ENCODE data around the gene TRIM63. TPM values are rescaled to one million over a fixed set of nuclear protein-coding genes. Genes with fewer than 3 reads are reported as not detected.

TRIM63 gene
- total and polyA plus RNA-seq, 2 donors (not counting 1 experiment from before 2014, with no cell fraction given) = not detected

DNA sequence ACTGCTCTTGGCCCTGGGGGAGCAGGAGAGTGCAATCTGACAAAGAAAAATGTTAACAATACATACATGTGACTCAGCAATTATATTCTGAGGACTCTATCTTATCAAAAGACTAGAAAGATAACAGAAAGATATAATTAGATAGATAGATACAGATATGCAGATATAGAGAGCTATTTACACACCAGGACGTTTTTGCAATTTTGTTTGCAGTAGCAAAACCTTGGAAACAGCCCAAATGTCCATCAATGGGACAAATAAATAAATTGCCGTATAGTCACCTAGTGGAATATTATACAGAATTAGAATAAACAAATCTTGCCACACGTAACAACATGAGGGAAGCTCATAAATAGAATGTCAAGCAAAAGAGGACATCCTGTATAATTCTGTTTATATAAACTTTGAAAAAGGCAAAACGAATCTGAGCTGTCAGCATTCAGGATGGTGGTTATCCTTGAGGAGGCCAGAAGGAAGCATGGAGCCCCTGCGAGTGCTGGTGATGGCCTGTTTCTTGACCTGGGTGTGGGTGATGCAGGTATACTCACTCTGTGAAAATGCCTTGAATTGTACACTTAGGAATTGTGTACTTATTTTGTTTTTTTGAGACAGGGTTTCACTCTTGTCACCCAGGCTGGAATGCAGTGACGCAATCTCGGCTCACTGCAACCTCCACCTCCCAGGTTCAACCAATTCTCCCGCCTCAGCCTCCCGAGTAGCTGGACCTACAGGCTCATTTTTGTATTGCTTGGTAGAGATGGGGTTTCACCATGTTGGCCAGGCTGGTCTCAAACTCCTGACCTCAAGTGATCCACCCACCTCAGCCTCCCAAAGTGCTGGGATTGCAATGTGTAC lies 12.8 kb upstream of the TRIM63 start:
- no peak overlapping the region for H3K4me2 ChIP-seq (replicated peaks; ENCODE audit: low read depth, low read length, poor library complexity, severe bottlenecking)
- no peaks in the 10 kb centered on the region for H4K20me1 ChIP-seq (ENCODE audit: control insufficient read depth, insufficient read depth, low read length, poor library complexity, severe bottlenecking)
- H3K27ac ChIP-seq (ENCODE audit: low read length in 2 of 2) = no peak overlapping the region
- no peaks in the 10 kb centered on the region for H3K36me3 ChIP-seq (replicated peaks in 1 of 2; ENCODE audit: control extremely low read depth in 1 of 2, control insufficient read depth in 1 of 2, extremely low read depth in 1 of 2, insufficient read depth in 2 of 2, low read length in 1 of 2)
- intact Hi-C loops (cut with micrococcal nuclease) = no loop called here
- no peaks in the 10 kb centered on the region for H3K4me1 ChIP-seq (ENCODE audit: control insufficient read depth in 2 of 2, insufficient read depth in 2 of 2, low read length in 2 of 2)
- POLR2A ChIA-PET = no interaction called here
- H3K4me3 ChIP-seq (ENCODE audit: control extremely low read depth in 1 of 5, extremely low read depth in 1 of 5, insufficient read depth in 1 of 5, low read depth in 2 of 5, low read length in 4 of 5) = no peak overlapping the region
- Mint-ChIP-seq H3K4me3 (no peak overlapping the region), H3K27me3 (peaks cover 45% of the 10 kb centered on the region), H3K9me3 (ENCODE audit: insufficient read depth) (no peaks in the 10 kb centered on the region), H3K27ac (no peak overlapping the region), H3K4me1 (no peaks in the 10 kb centered on the region)
- no peaks in the 10 kb centered on the region for H3K79me2 ChIP-seq (ENCODE audit: control insufficient read depth, insufficient read depth, low read length)
- DNase-seq (no peak), ATAC-seq (ENCODE audit: low read depth) (no peak)
- no peaks in the 10 kb centered on the region for H3K9me3 ChIP-seq (ENCODE audit: control extremely low read depth in 1 of 3, control insufficient read depth in 2 of 3, insufficient read depth in 1 of 3, low read length in 2 of 3)
- no peak overlapping the region for H2AFZ ChIP-seq (ENCODE audit: insufficient read depth, low read depth, low read length, poor library complexity, severe bottlenecking)
- TF ChIP-seq, protein P1, sequence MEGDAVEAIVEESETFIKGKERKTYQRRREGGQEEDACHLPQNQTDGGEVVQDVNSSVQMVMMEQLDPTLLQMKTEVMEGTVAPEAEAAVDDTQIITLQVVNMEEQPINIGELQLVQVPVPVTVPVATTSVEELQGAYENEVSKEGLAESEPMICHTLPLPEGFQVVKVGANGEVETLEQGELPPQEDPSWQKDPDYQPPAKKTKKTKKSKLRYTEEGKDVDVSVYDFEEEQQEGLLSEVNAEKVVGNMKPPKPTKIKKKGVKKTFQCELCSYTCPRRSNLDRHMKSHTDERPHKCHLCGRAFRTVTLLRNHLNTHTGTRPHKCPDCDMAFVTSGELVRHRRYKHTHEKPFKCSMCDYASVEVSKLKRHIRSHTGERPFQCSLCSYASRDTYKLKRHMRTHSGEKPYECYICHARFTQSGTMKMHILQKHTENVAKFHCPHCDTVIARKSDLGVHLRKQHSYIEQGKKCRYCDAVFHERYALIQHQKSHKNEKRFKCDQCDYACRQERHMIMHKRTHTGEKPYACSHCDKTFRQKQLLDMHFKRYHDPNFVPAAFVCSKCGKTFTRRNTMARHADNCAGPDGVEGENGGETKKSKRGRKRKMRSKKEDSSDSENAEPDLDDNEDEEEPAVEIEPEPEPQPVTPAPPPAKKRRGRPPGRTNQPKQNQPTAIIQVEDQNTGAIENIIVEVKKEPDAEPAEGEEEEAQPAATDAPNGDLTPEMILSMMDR (IDR thresholded peaks at IDR 0.05) = no peak
- no peak for TF ChIP-seq EZH2 (IDR thresholded peaks at IDR 0.05; ENCODE audit: borderline replicate concordance, insufficient read depth, low read depth, low read length, poor library complexity, severe bottlenecking)
- peaks cover 0 to 16% (median 3%) of the 10 kb centered on the region in 4 experiments for H3K27me3 ChIP-seq (replicated peaks in 1 of 4; ENCODE audit: control extremely low read depth in 1 of 4, control insufficient read depth in 3 of 4, insufficient read depth in 4 of 4, low read length in 3 of 4)
- CTCF ChIA-PET = no interaction called here
- 66% methylated on average over 2 of the region's 9 CpGs for WGBS (ENCODE audit: insufficient coverage)
- no peak overlapping the region for H3K9ac ChIP-seq (ENCODE audit: low read length)

DNA sequence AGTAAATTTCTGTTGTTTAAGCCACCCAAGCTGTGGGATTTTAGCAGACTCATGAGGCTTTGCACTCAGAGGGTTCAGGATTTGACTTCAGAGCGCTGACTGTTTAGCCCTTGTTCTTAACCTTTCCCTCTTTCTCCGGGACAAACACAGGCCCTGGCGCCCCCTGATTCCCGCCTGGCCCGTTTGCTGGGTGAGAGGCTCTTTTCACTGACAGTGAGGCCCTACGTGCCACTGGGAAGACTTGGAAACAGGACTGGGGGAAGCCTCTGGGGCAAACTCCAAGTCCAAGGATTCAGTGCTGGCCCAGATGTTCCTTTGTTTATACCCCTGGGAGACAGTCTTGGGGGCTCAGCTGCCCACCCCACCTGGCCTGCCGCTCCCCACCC lies 11.7 kb upstream of the TRIM63 start:
- Histone ChIP-seq H3K4me1 (ENCODE audit: control insufficient read depth in 2 of 2, insufficient read depth in 2 of 2, low read length in 2 of 2) (no peaks in the 10 kb centered on the region), H2AFZ (ENCODE audit: insufficient read depth, low read depth, low read length, poor library complexity, severe bottlenecking) (no peak overlapping the region), H3K4me3 (ENCODE audit: control extremely low read depth in 1 of 5, extremely low read depth in 1 of 5, insufficient read depth in 1 of 5, low read depth in 2 of 5, low read length in 4 of 5) (no peak overlapping the region), H4K20me1 (ENCODE audit: control insufficient read depth, insufficient read depth, low read length, poor library complexity, severe bottlenecking) (no peaks in the 10 kb centered on the region), H3K79me2 (ENCODE audit: control insufficient read depth, insufficient read depth, low read length) (no peaks in the 10 kb centered on the region), H3K27ac (ENCODE audit: low read length in 2 of 2) (no peak overlapping the region), H3K9me3 (ENCODE audit: control extremely low read depth in 1 of 3, control insufficient read depth in 2 of 3, insufficient read depth in 1 of 3, low read length in 2 of 3) (no peaks in the 10 kb centered on the region), H3K9ac (ENCODE audit: low read length) (no peak overlapping the region), H3K27me3 (replicated peaks in 1 of 4; ENCODE audit: control extremely low read depth in 1 of 4, control insufficient read depth in 3 of 4, insufficient read depth in 4 of 4, low read length in 3 of 4) (peaks cover 0 to 13% (median 3%) of the 10 kb centered on the region in 4 experiments), H3K36me3 (replicated peaks in 1 of 2; ENCODE audit: control extremely low read depth in 1 of 2, control insufficient read depth in 1 of 2, extremely low read depth in 1 of 2, insufficient read depth in 2 of 2, low read length in 1 of 2) (no peaks in the 10 kb centered on the region), H3K4me2 (replicated peaks; ENCODE audit: low read depth, low read length, poor library complexity, severe bottlenecking) (no peak overlapping the region)
- ChIA-PET POLR2A (no interaction called here), CTCF (no interaction called here)
- no peak for TF ChIP-seq EZH2 (IDR thresholded peaks at IDR 0.05; ENCODE audit: borderline replicate concordance, insufficient read depth, low read depth, low read length, poor library complexity, severe bottlenecking)
- ATAC-seq (ENCODE audit: low read depth) = no peak
- 76% methylated on average over 6 of the region's 7 CpGs for WGBS (ENCODE audit: insufficient coverage)
- Mint-ChIP-seq H3K4me1 (no peaks in the 10 kb centered on the region), H3K27ac (no peak overlapping the region), H3K9me3 (ENCODE audit: insufficient read depth) (no peaks in the 10 kb centered on the region), H3K27me3 (peaks cover 38% of the 10 kb centered on the region), H3K4me3 (no peak overlapping the region)
- no peak for DNase-seq
- intact Hi-C loops (cut with micrococcal nuclease) = no loop called here

Measured in B cell (primary cell).